Measurements from ENCODE around the gene BCAN. TPM values are rescaled to one million over a fixed set of nuclear protein-coding genes. Genes with fewer than 3 reads are reported as not detected.

The BCAN gene
- total and polyA plus RNA-seq, 2 of the 8 experiments (the other 6 are each of a cell fraction or from before 2014, with no cell fraction given), result 4.5 to 24.0 TPM

GRCh38 chr1:156598125-156598524 lies 43.8 kb upstream of the BCAN start:
- Histone ChIP-seq H3K56ac (replicated peaks; ENCODE audit: insufficient read length, low read depth, low read length) (no peak overlapping the region), H2AK5ac (ENCODE audit: low read depth, low read length) (no peak overlapping the region), H3K4ac (replicated peaks; ENCODE audit: insufficient read length, low read depth, low read length) (no peak overlapping the region), H3K23ac (ENCODE audit: insufficient read length) (no peak overlapping the region), H3K36me3 (ENCODE audit: control insufficient read depth in 2 of 4, insufficient read depth in 4 of 4, low read length in 3 of 4) (peaks cover 19 to 55% (median 43%) of the 10 kb centered on the region in 4 experiments), H3K9ac (replicated peaks in 1 of 4; ENCODE audit: extremely low read depth in 1 of 4, low read depth in 3 of 4, low read length in 3 of 4) (no peak overlapping the region), H3K4me2 (ENCODE audit: insufficient read depth in 1 of 2, low read depth in 2 of 2, low read length in 2 of 2) (no peak overlapping the region), H2BK5ac (ENCODE audit: low read depth, low read length) (no peak overlapping the region), H3K79me2 (ENCODE audit: control insufficient read depth in 1 of 2, insufficient read depth in 2 of 2, low read length in 2 of 2) (peaks cover 3 to 19% of the 10 kb centered on the region in 2 experiments), H2AFZ (ENCODE audit: low read length) (no peak overlapping the region), H4K91ac (replicated peaks; ENCODE audit: insufficient read length, low read length) (no peak overlapping the region), H2BK20ac (ENCODE audit: low read length) (no peak overlapping the region), H3K79me1 (ENCODE audit: low read depth, low read length) (peaks cover 2% of the 10 kb centered on the region; the same call in 1 of the 2 replicates), H3K14ac (ENCODE audit: insufficient read length) (no peak overlapping the region), H3K4me3 (ENCODE audit: extremely low read depth in 1 of 4, insufficient read depth in 2 of 4, low read depth in 3 of 4, low read length in 4 of 4) (no peak overlapping the region), H3K27ac (ENCODE audit: low read depth, low read length) (no peak overlapping the region), H4K8ac (ENCODE audit: extremely low read depth, insufficient read depth, low read length) (no peak overlapping the region), H4K5ac (ENCODE audit: insufficient read length, low read depth, low read length) (no peak overlapping the region), H3K9me3 (ENCODE audit: insufficient read depth in 2 of 2, low read depth in 1 of 2, low read length in 1 of 2) (no peaks in the 10 kb centered on the region), H2BK120ac (replicated peaks; ENCODE audit: low read depth, low read length) (no peak overlapping the region), H2BK15ac (ENCODE audit: low read length) (no peak overlapping the region), H3K23me2 (ENCODE audit: low read depth, low read length) (peaks cover 5% of the 10 kb centered on the region; the same call in 1 of the 2 replicates), H2BK12ac (ENCODE audit: low read depth, low read length) (no peak overlapping the region), H3K4me1 (replicated peaks in 1 of 4; ENCODE audit: control insufficient read depth in 3 of 4, insufficient read depth in 4 of 4, low read length in 3 of 4) (peaks cover 0 to 8% (median 3%) of the 10 kb centered on the region in 4 experiments; a peak in 5 of 7 replicates), H3K27me3 (replicated peaks in 1 of 4; ENCODE audit: control insufficient read depth in 3 of 4, extremely low read depth in 1 of 4, insufficient read depth in 3 of 4, low read length in 3 of 4) (no peaks in the 10 kb centered on the region), H3K18ac (ENCODE audit: extremely low read depth, low read length) (no peak overlapping the region), H4K20me1 (replicated peaks in 1 of 2; ENCODE audit: control insufficient read depth in 1 of 2, insufficient read depth in 2 of 2, low read length in 2 of 2) (peaks cover 0 to 6% of the 10 kb centered on the region in 2 experiments)
- TF ChIP-seq ASH2L (IDR thresholded peaks at IDR 0.05; ENCODE audit: low read length) (no peak), KDM4A (IDR thresholded peaks at IDR 0.05; ENCODE audit: low read depth, low read length, severe bottlenecking) (no peak), EZH2 (IDR thresholded peaks at IDR 0.05; ENCODE audit: low read depth, low read length, severe bottlenecking) (no peak), ZNF274 (IDR thresholded peaks at IDR 0.05; ENCODE audit: borderline replicate concordance, extremely low read depth, low read length) (no peak)
- ChIA-PET POLR2A (ENCODE audit: partially characterized antibody) (interaction anchor here (0.7 to 2.1 kb wide), 12 partner anchors 7 to 141 kb away, joined by 3 to 9 read pairs (median 4); no protein-coding TSS in a partner anchor), CTCF (ENCODE audit: partially characterized antibody) (interaction anchor here (0.8 to 4.0 kb wide), 4 partner anchors 10 to 16 kb away, joined by 3 to 30 read pairs (median 4); no protein-coding TSS in a partner anchor)
- DNase-seq (ENCODE audit: low read depth in 1 of 2, low spot score in 2 of 2), result no peak
- WGBS, 2 experiments (ENCODE audit: extremely low coverage in 1 of 2, insufficient coverage in 1 of 2, insufficient read length in 1 of 2, insufficient replicate concordance in 2 of 2, low coverage in 1 of 2, low lambda C conversion rate in 2 of 2, missing lambda C conversion rate in 1 of 2), result 95% methylated on average over 5 of the region's 5 CpGs; no CpG with 5 or more reads in 1 of the 2 experiments
- no peak for FAIRE-seq

All from H1 (cell line).